ENCODE data around the gene SHLD1.

SHLD1 gene

GRCh38 chr20:5716953-5717352, 33.2 kb upstream of the SHLD1 start:
- Histone ChIP-seq H3K79me2 (ENCODE audit: control insufficient read depth, insufficient read depth, low read length, poor library complexity) (no peaks in the 10 kb centered on the region), H3K23ac (ENCODE audit: low read length) (no peak overlapping the region), H3K27ac (ENCODE audit: low read depth, low read length) (no peak overlapping the region), H3K79me1 (ENCODE audit: low read length) (no peaks in the 10 kb centered on the region), H2BK5ac (ENCODE audit: low read depth, low read length, poor library complexity) (no peak overlapping the region), H4K91ac (ENCODE audit: low read depth, low read length) (no peak overlapping the region), H3K36me3 (ENCODE audit: control insufficient read depth in 1 of 2, insufficient read depth in 2 of 2, low read length in 2 of 2) (no peaks in the 10 kb centered on the region), H3K4me1 (ENCODE audit: control insufficient read depth in 1 of 2, insufficient read depth in 2 of 2, low read length in 2 of 2) (no peaks in the 10 kb centered on the region), H3K9ac (ENCODE audit: low read length) (no peak overlapping the region), H3K4ac (ENCODE audit: low read depth, low read length) (no peak overlapping the region), H4K12ac (ENCODE audit: low read depth, low read length) (no peak overlapping the region), H3K4me2 (ENCODE audit: low read length) (no peak overlapping the region), H4K8ac (ENCODE audit: low read depth, low read length) (no peak overlapping the region), H2BK120ac (ENCODE audit: insufficient read depth, low read length, poor library complexity) (no peak overlapping the region), H3K14ac (ENCODE audit: low read length) (no peak overlapping the region), H3K4me3 (ENCODE audit: low read depth, low read length) (no peak overlapping the region), H2AFZ (ENCODE audit: insufficient read depth, low read length, poor library complexity) (no peak overlapping the region), H2BK12ac (ENCODE audit: low read length) (no peak overlapping the region), H3K27me3 (ENCODE audit: insufficient read depth, low read length) (no peaks in the 10 kb centered on the region), H3K18ac (ENCODE audit: low read length) (no peak overlapping the region), H3K9me3 (ENCODE audit: insufficient read depth, low read depth, low read length) (no peaks in the 10 kb centered on the region), H2AK5ac (ENCODE audit: low read length) (no peak overlapping the region)
- no CpG with 5 or more reads among the region's 4 CpGs for WGBS (ENCODE audit: extremely low coverage, insufficient coverage, insufficient read length)
- DNase-seq = no peak

- Histone ChIP-seq H4K8ac (ENCODE audit: low read depth, low read length) (no peak overlapping the region), H2AFZ (ENCODE audit: insufficient read depth, low read length, poor library complexity) (no peak overlapping the region), H2BK12ac (ENCODE audit: low read length) (no peak overlapping the region), H3K14ac (ENCODE audit: low read length) (no peak overlapping the region), H3K4ac (ENCODE audit: low read depth, low read length) (no peak overlapping the region), H2BK120ac (ENCODE audit: insufficient read depth, low read length, poor library complexity) (no peak overlapping the region), H3K9ac (ENCODE audit: low read length) (no peak overlapping the region), H3K27me3 (ENCODE audit: insufficient read depth, low read length) (no peaks in the 10 kb centered on the region), H2BK5ac (ENCODE audit: low read depth, low read length, poor library complexity) (no peak overlapping the region), H2AK5ac (ENCODE audit: low read length) (no peak overlapping the region), H4K12ac (ENCODE audit: low read depth, low read length) (no peak overlapping the region), H3K79me2 (ENCODE audit: control insufficient read depth, insufficient read depth, low read length, poor library complexity) (no peaks in the 10 kb centered on the region), H3K18ac (ENCODE audit: low read length) (no peak overlapping the region), H4K91ac (ENCODE audit: low read depth, low read length) (no peak overlapping the region), H3K4me2 (ENCODE audit: low read length) (no peak overlapping the region), H3K79me1 (ENCODE audit: low read length) (no peaks in the 10 kb centered on the region), H3K27ac (ENCODE audit: low read depth, low read length) (no peak overlapping the region), H3K4me3 (ENCODE audit: low read depth, low read length) (peak overlapping the region; percentile 42), H3K9me3 (ENCODE audit: insufficient read depth, low read depth, low read length) (no peaks in the 10 kb centered on the region), H3K4me1 (ENCODE audit: control insufficient read depth in 1 of 2, insufficient read depth in 2 of 2, low read length in 2 of 2) (no peaks in the 10 kb centered on the region), H3K23ac (ENCODE audit: low read length) (peak overlapping the region; percentile 76), H3K36me3 (ENCODE audit: control insufficient read depth in 1 of 2, insufficient read depth in 2 of 2, low read length in 2 of 2) (no peaks in the 10 kb centered on the region)
- DNase-seq = no peak
- WGBS (ENCODE audit: extremely low coverage, insufficient coverage, insufficient read length) = no CpG with 5 or more reads among the region's 1 CpG
Observed at GRCh38 chr20:5718896-5719595, 31.2 kb upstream of the SHLD1 start.

- H3K23ac ChIP-seq (ENCODE audit: low read length) = no peak overlapping the region
- no peaks in the 10 kb centered on the region for H3K27me3 ChIP-seq (ENCODE audit: insufficient read depth, low read length)
- H3K9ac ChIP-seq (ENCODE audit: low read length) = no peak overlapping the region
- no peak overlapping the region for H3K4ac ChIP-seq (ENCODE audit: low read depth, low read length)
- H2BK5ac ChIP-seq (ENCODE audit: low read depth, low read length, poor library complexity) = no peak overlapping the region
- H3K36me3 ChIP-seq (ENCODE audit: control insufficient read depth in 1 of 2, insufficient read depth in 2 of 2, low read length in 2 of 2) = no peaks in the 10 kb centered on the region
- no peak overlapping the region for H3K4me2 ChIP-seq (ENCODE audit: low read length)
- DNase-seq = no peak
- H4K12ac ChIP-seq (ENCODE audit: low read depth, low read length) = no peak overlapping the region
- no peak overlapping the region for H3K4me3 ChIP-seq (ENCODE audit: low read depth, low read length)
- H2BK12ac ChIP-seq (ENCODE audit: low read length) = no peak overlapping the region
- no CpG with 5 or more reads among the region's 6 CpGs for WGBS (ENCODE audit: extremely low coverage, insufficient coverage, insufficient read length)
- H4K91ac ChIP-seq (ENCODE audit: low read depth, low read length) = no peak overlapping the region
- no peak overlapping the region for H2AK5ac ChIP-seq (ENCODE audit: low read length)
- H4K8ac ChIP-seq (ENCODE audit: low read depth, low read length) = no peak overlapping the region
- no peak overlapping the region for H2BK120ac ChIP-seq (ENCODE audit: insufficient read depth, low read length, poor library complexity)
- H3K14ac ChIP-seq (ENCODE audit: low read length) = no peak overlapping the region
- H3K9me3 ChIP-seq (ENCODE audit: insufficient read depth, low read depth, low read length) = no peaks in the 10 kb centered on the region
- H3K79me1 ChIP-seq (ENCODE audit: low read length) = no peaks in the 10 kb centered on the region
- H3K27ac ChIP-seq (ENCODE audit: low read depth, low read length) = no peak overlapping the region
- H3K4me1 ChIP-seq (ENCODE audit: control insufficient read depth in 1 of 2, insufficient read depth in 2 of 2, low read length in 2 of 2) = no peaks in the 10 kb centered on the region
- H2AFZ ChIP-seq (ENCODE audit: insufficient read depth, low read length, poor library complexity) = no peak overlapping the region
- H3K18ac ChIP-seq (ENCODE audit: low read length) = no peak overlapping the region
- no peaks in the 10 kb centered on the region for H3K79me2 ChIP-seq (ENCODE audit: control insufficient read depth, insufficient read depth, low read length, poor library complexity)
Observed at GRCh38 chr20:5719861-5720403, 30.3 kb upstream of the SHLD1 start.

- Histone ChIP-seq H4K8ac (ENCODE audit: low read depth, low read length) (no peak overlapping the region), H3K36me3 (ENCODE audit: control insufficient read depth in 1 of 2, insufficient read depth in 2 of 2, low read length in 2 of 2) (no peaks in the 10 kb centered on the region), H3K9ac (ENCODE audit: low read length) (no peak overlapping the region), H3K79me1 (ENCODE audit: low read length) (no peaks in the 10 kb centered on the region), H3K4ac (ENCODE audit: low read depth, low read length) (no peak overlapping the region), H3K14ac (ENCODE audit: low read length) (no peak overlapping the region), H3K4me3 (ENCODE audit: low read depth, low read length) (no peak overlapping the region), H2AFZ (ENCODE audit: insufficient read depth, low read length, poor library complexity) (no peak overlapping the region), H3K9me3 (ENCODE audit: insufficient read depth, low read depth, low read length) (no peaks in the 10 kb centered on the region), H3K27ac (ENCODE audit: low read depth, low read length) (no peak overlapping the region), H2AK5ac (ENCODE audit: low read length) (no peak overlapping the region), H4K12ac (ENCODE audit: low read depth, low read length) (no peak overlapping the region), H3K79me2 (ENCODE audit: control insufficient read depth, insufficient read depth, low read length, poor library complexity) (no peaks in the 10 kb centered on the region), H2BK5ac (ENCODE audit: low read depth, low read length, poor library complexity) (no peak overlapping the region), H2BK120ac (ENCODE audit: insufficient read depth, low read length, poor library complexity) (no peak overlapping the region), H3K4me1 (ENCODE audit: control insufficient read depth in 1 of 2, insufficient read depth in 2 of 2, low read length in 2 of 2) (no peaks in the 10 kb centered on the region), H3K18ac (ENCODE audit: low read length) (no peak overlapping the region), H4K91ac (ENCODE audit: low read depth, low read length) (no peak overlapping the region), H2BK12ac (ENCODE audit: low read length) (no peak overlapping the region), H3K23ac (ENCODE audit: low read length) (no peak overlapping the region), H3K4me2 (ENCODE audit: low read length) (no peak overlapping the region), H3K27me3 (ENCODE audit: insufficient read depth, low read length) (no peaks in the 10 kb centered on the region)
- DNase-seq = no peak
- no CpG with 5 or more reads among the region's 5 CpGs for WGBS (ENCODE audit: extremely low coverage, insufficient coverage, insufficient read length)
Observed at GRCh38 chr20:5720696-5721095, 29.5 kb upstream of the SHLD1 start.
